HL-60 (cell line): ENCODE measurements around the gene MTCH1.

Source experiments
- CTCF ChIP-seq: IDR thresholded peaks from one replicate; pipeline ENCODE4 v1.5.1; 2011; ENCODE audit warnings: low read length, control low read depth, inconsistent platforms; ENCODE audit not compliant: insufficient read depth
- GABPA ChIP-seq: IDR thresholded peaks from 2 replicates; pipeline ENCODE4 v1.6.1; 2012; ENCODE audit warnings: low read depth
- POLR2AphosphoS5 ChIP-seq: IDR thresholded peaks from 2 replicates; pipeline ENCODE4 v1.6.1; 2012; ENCODE audit warnings: low read depth
- REST ChIP-seq: IDR thresholded peaks from 2 replicates; pipeline ENCODE4 v1.6.1; 2012; ENCODE audit warnings: low read depth; ENCODE audit not compliant: insufficient replicate concordance
- SPI1 ChIP-seq: IDR thresholded peaks from 2 replicates; pipeline ENCODE4 v1.6.1; 2012; ENCODE audit warnings: low read depth, mild to moderate bottlenecking, borderline replicate concordance

GRCh38 chr6:36970892-36971842, 14.8 kb downstream of the MTCH1 start:
- TF ChIP-seq CTCF (no peak), POLR2AphosphoS5 (no peak), SPI1 (no peak), REST (no peak), GABPA (no peak)
